ENCODE results near the gene ACBD4.

DNA sequence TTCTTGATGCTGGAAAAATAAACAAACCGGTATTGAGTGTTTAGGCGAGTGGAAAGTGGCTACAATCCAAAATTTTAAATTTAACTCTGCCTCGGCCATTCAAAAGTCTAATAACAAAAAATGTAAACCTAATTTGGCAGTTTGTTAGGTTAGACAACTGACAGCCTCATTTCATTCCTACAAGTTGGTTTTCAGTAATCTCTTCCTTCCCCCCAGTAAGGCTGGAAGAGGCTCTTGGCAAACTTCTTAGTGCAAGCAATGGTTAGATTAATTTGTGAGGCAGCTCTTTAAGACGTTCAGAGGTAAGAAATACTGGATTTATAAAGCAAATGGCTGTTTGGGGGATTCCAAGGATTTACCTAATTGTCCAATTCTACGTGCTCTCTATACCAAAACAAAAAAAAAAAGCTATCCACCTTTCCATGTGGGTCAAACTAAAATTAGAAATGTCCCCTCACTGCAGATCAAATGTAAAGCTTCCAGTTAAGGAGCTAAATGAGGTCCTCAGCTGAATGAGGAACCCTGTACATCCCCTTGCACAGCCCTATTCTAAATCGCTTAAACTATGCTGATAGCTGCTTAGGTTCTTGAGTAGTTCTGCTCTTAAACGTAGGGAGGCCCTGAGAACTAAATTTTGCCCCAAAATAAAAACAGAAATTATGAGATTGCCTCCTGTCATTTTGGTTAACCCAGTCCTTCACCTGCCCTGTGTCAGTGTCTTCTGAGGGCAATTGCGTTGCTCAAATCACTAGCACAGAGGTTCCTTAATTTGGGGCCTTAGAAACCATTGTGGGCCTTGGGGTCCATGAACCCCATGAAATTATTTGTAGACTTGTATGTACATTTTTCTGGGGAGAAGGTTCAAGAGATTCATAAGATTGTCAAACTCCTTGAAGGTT lies 15.7 kb downstream of the ACBD4 start:
- no peak for TF ChIP-seq TCF12 (IDR thresholded peaks at IDR 0.05; ENCODE audit: low read depth)
- no peak for TF ChIP-seq RAD21 (IDR thresholded peaks at IDR 0.05; ENCODE audit: low read depth)
- TF ChIP-seq CREB1 (IDR thresholded peaks at IDR 0.05; ENCODE audit: low read depth) = no peak
- no peak for TF ChIP-seq YY1 (IDR thresholded peaks at IDR 0.05; ENCODE audit: low read depth)
- TF ChIP-seq MAX (IDR thresholded peaks at IDR 0.05) = no peak
- TF ChIP-seq EP300 (IDR thresholded peaks at IDR 0.05; ENCODE audit: borderline replicate concordance) = no peak
- no peak for TF ChIP-seq TEAD4 (IDR thresholded peaks at IDR 0.05)
- no peak for TF ChIP-seq FOXM1 (IDR thresholded peaks at IDR 0.05; ENCODE audit: borderline replicate concordance, low read depth)
- TF ChIP-seq, protein P1, sequence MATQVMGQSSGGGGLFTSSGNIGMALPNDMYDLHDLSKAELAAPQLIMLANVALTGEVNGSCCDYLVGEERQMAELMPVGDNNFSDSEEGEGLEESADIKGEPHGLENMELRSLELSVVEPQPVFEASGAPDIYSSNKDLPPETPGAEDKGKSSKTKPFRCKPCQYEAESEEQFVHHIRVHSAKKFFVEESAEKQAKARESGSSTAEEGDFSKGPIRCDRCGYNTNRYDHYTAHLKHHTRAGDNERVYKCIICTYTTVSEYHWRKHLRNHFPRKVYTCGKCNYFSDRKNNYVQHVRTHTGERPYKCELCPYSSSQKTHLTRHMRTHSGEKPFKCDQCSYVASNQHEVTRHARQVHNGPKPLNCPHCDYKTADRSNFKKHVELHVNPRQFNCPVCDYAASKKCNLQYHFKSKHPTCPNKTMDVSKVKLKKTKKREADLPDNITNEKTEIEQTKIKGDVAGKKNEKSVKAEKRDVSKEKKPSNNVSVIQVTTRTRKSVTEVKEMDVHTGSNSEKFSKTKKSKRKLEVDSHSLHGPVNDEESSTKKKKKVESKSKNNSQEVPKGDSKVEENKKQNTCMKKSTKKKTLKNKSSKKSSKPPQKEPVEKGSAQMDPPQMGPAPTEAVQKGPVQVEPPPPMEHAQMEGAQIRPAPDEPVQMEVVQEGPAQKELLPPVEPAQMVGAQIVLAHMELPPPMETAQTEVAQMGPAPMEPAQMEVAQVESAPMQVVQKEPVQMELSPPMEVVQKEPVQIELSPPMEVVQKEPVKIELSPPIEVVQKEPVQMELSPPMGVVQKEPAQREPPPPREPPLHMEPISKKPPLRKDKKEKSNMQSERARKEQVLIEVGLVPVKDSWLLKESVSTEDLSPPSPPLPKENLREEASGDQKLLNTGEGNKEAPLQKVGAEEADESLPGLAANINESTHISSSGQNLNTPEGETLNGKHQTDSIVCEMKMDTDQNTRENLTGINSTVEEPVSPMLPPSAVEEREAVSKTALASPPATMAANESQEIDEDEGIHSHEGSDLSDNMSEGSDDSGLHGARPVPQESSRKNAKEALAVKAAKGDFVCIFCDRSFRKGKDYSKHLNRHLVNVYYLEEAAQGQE (IDR thresholded peaks at IDR 0.05; ENCODE audit: low read depth) = no peak
- TF ChIP-seq CEBPB (IDR thresholded peaks at IDR 0.05) = no peak

Data from Ishikawa (cell line).